Endothelial cell of umbilical vein (primary cell): ENCODE data around the gene JUP. TPM values are rescaled to one million over a fixed set of nuclear protein-coding genes. Genes with fewer than 3 reads are reported as not detected.

Experiments used
- BruUV-seq: library from RNA; stranded (reverse); fragments of 400-500 nt; replicated peaks from 2 replicates; lab custom pipeline; 2021; lab: Mats Ljungman, UMichigan
- CTCF ChIA-PET: fragments of 300-600, 350-600 bp; sonication (Branson Sonifier 250); formaldehyde crosslinking; loops from one replicate; lab custom pipeline; 2021; ENCODE audit warnings: antibody characterized with exemption, inconsistent platforms; lab: Charles Lee
- POLR2A ChIA-PET: fragments of 300-600, 350-600 bp; sonication (Branson Sonifier 250); formaldehyde crosslinking; loops from one replicate; lab custom pipeline; 2021; ENCODE audit warnings: antibody characterized with exemption, inconsistent platforms; lab: Charles Lee
- DNase-seq: peaks from one replicate; pipeline ENCODE4 v3.0.0-alpha.2; 2011; ENCODE audit warnings: low read depth, low spot score
- FAIRE-seq: peaks from 2 replicates; lab custom pipeline; 2011; peaks lifted over from hg19 to GRCh38; lab: Jason Lieb, UNC
- H2AFZ ChIP-seq: 2 replicates; pipeline ENCODE4 v1.6.0; 2012; ENCODE audit warnings: low read depth, low read length, control low read depth, inconsistent platforms
- H3K27ac ChIP-seq: 2 replicates; pipeline ENCODE4 v1.5.1; 2011; ENCODE audit warnings: low read depth, mild to moderate bottlenecking, control low read depth, low read length, moderate library complexity; ENCODE audit not compliant: insufficient read depth
- H3K27me3 ChIP-seq, 2 experiments: 2 replicates each; pipeline versions ENCODE4 v1.6.0 to v1.6.1; 2011; ENCODE audit warnings: low read length in 2 of 2, mixed read lengths in 1 of 2; ENCODE audit not compliant: control insufficient read depth in 2 of 2, insufficient read depth in 2 of 2
- H3K36me3 ChIP-seq, 2 experiments: 2 replicates in 1 of 2; 3 replicates in 1 of 2; pipeline ENCODE4 v1.5.1; 2011; ENCODE audit warnings: low read length in 2 of 2, mild to moderate bottlenecking in 1 of 2, moderate library complexity in 1 of 2; ENCODE audit not compliant: control insufficient read depth in 2 of 2, insufficient read depth in 2 of 2; ENCODE audit errors: extremely low read depth in 1 of 2
- H3K4me1 ChIP-seq: 3 replicates; pipeline ENCODE4 v1.5.1; 2011; ENCODE audit warnings: mild to moderate bottlenecking, low read length; ENCODE audit not compliant: control insufficient read depth, insufficient read depth; ENCODE audit errors: extremely low read depth
- H3K4me2 ChIP-seq: 2 replicates; pipeline ENCODE4 v1.6.1; 2011; ENCODE audit warnings: low read length, control low read depth, mixed read lengths; ENCODE audit not compliant: insufficient read depth
- H3K4me3 ChIP-seq, 3 experiments: fragments of 200-600 bp in 1 of 3; sonication (generic), shearing (Covaris generic) in 1 of 3; replicated peaks in 1 of 3; 2 replicates each; pipeline ENCODE4 v1.5.1; 2011 to 2016; ENCODE audit warnings: control low read depth in 3 of 3, low read length in 3 of 3, mild to moderate bottlenecking in 2 of 3, inconsistent platforms in 1 of 3, low read depth in 1 of 3, moderate library complexity in 1 of 3; ENCODE audit not compliant: insufficient read depth in 1 of 3
- H3K79me2 ChIP-seq: 2 replicates; pipeline ENCODE4 v1.6.0; 2012; ENCODE audit warnings: low read length, inconsistent platforms; ENCODE audit not compliant: control insufficient read depth, insufficient read depth
- H3K9ac ChIP-seq: replicated peaks from 2 replicates; pipeline ENCODE3; 2011; ENCODE audit warnings: low read length, control low read depth; ENCODE audit not compliant: insufficient read depth; ENCODE audit errors: extremely low read depth
- H3K9me1 ChIP-seq: replicated peaks from 3 replicates; pipeline ENCODE4 v1.6.0; 2011; ENCODE audit warnings: mild to moderate bottlenecking, low read length; ENCODE audit not compliant: control insufficient read depth, insufficient read depth; ENCODE audit errors: extremely low read depth
- H3K9me3 ChIP-seq: replicated peaks from 2 replicates; pipeline ENCODE4 v1.5.1; 2012; ENCODE audit warnings: low read length, inconsistent platforms; ENCODE audit not compliant: control insufficient read depth, insufficient read depth
- H4K20me1 ChIP-seq: replicated peaks from 2 replicates; pipeline ENCODE3; 2011; ENCODE audit warnings: mild to moderate bottlenecking, low read length; ENCODE audit not compliant: control insufficient read depth, insufficient read depth; ENCODE audit errors: extremely low read depth
- CTCF ChIP-seq, 2 donors: IDR thresholded peaks; 1 replicate in 1 of 2; 2 replicates in 1 of 2; pipeline ENCODE4 v1.5.1; 2011; ENCODE audit warnings: low read length in 2 of 2, mild to moderate bottlenecking in 2 of 2, moderate library complexity in 2 of 2, control low read depth in 1 of 2, inconsistent platforms in 1 of 2, low read depth in 1 of 2; ENCODE audit not compliant: insufficient read depth in 1 of 2; ENCODE audit errors: extremely low read depth in 1 of 2
- FOS ChIP-seq: IDR thresholded peaks from 2 replicates; pipeline ENCODE4 v1.6.1; 2011; ENCODE audit warnings: mild to moderate bottlenecking, low read length, moderate library complexity, borderline replicate concordance; ENCODE audit not compliant: insufficient read depth
- JUN ChIP-seq: IDR thresholded peaks from 2 replicates; pipeline ENCODE4 v1.6.1; 2011; ENCODE audit warnings: borderline replicate concordance, low read depth; ENCODE audit not compliant: insufficient read length, insufficient read depth
- POLR2A ChIP-seq: IDR thresholded peaks from 2 replicates; pipeline ENCODE4 v1.6.1; 2012; ENCODE audit warnings: low read depth, mild to moderate bottlenecking, control low read depth, low read length
- POLR2AphosphoS5 ChIP-seq: IDR thresholded peaks from 2 replicates; pipeline ENCODE4 v1.6.1; 2012; ENCODE audit warnings: low read depth, mild to moderate bottlenecking, control low read depth, low read length, moderate library complexity; ENCODE audit not compliant: insufficient read depth
- dilution Hi-C: fragments of 300-500 bp; cut with MboI; formaldehyde crosslinking; loops from one replicate; pipeline ENCODE4 v1.15.0; 2019; ENCODE audit warnings: low sequenced_read_pairs; ENCODE audit not compliant: extremely low pct_ligation_motif_present
- intact Hi-C: fragments of 100-400 bp; cut with micrococcal nuclease; formaldehyde crosslinking; loops from one replicate; pipeline ENCODE4 v1.10.0; 2022
- polyA plus RNA-seq, 4 experiments: library from polyadenylated mRNA; depleted of rRNA in 3 of 4; stranded (reverse) in 3 of 4; unstranded in 1 of 4; fragments of >200 nt; gene quantifications; 2 replicates each; pipeline versions ENCODE4 v1.2.1 to v1.2.3, GENCODE V29; 2011 to 2012; ENCODE audit warnings: missing spikeins in 1 of 4
- total RNA-seq: library from RNA; stranded (reverse); gene quantifications from 2 replicates; pipeline ENCODE4 v1.2.3, GENCODE V29; 2021

JUP gene
- total and polyA plus RNA-seq, 2 donors (not counting 3 experiments of a cell fraction or from before 2014, with no cell fraction given): 98.0 to 171 TPM

- no peak overlapping the region for H2AFZ ChIP-seq
- FAIRE-seq (no peak), DNase-seq (no peak)
- H3K36me3 ChIP-seq: no peaks in the 10 kb centered on the region
- no peaks in the 10 kb centered on the region for H3K79me2 ChIP-seq
- intact Hi-C loops (loop anchor here (1.0 to 5.0 kb wide), 7 partner anchors 35 to 221 kb away; partner anchors contain the start of gene KLHL11), dilution Hi-C loops (no loop called here)
- POLR2A ChIA-PET: no interaction called here
- H3K9me3 ChIP-seq: no peaks in the 10 kb centered on the region
- no peaks in the 10 kb centered on the region for H4K20me1 ChIP-seq
- no peak overlapping the region for H3K27ac ChIP-seq
- no peaks in the 10 kb centered on the region for H3K9me1 ChIP-seq
- BruUV-seq: no TSS peak
- CTCF ChIA-PET: interaction anchor here (4.6 kb wide), 1 partner anchor 62 kb away, joined by 50 read pairs; no protein-coding TSS in a partner anchor
- peaks cover 22 to 23% of the 10 kb centered on the region in 2 experiments for H3K27me3 ChIP-seq
- H3K4me2 ChIP-seq: no peak overlapping the region
- no peak for TF ChIP-seq FOS
- TF ChIP-seq CTCF (IDR thresholded peaks at IDR 0.05; ENCODE audit: extremely low read depth in 1 of 2, insufficient read depth in 1 of 2, low read depth in 1 of 2, low read length in 2 of 2): no peak
- no peak for TF ChIP-seq JUN
- no peak for TF ChIP-seq POLR2A
- TF ChIP-seq POLR2AphosphoS5: no peak
- H3K4me1 ChIP-seq: peaks cover 2% of the 10 kb centered on the region
- H3K9ac ChIP-seq: no peak overlapping the region
- H3K4me3 ChIP-seq: no peak overlapping the region
Measured at GRCh38 chr17:41738801-41739112, 47.8 kb downstream of the JUP start.
